GM19193 (cell line): ENCODE results near the gene KAT2B.

ENCODE experiments used
- POLR2A ChIP-seq: IDR thresholded peaks from 4 replicates; pipeline ENCODE4 v1.6.1; 2011; ENCODE audit not compliant: insufficient read depth, insufficient read length; ENCODE audit errors: extremely low read depth

The KAT2B gene

DNA sequence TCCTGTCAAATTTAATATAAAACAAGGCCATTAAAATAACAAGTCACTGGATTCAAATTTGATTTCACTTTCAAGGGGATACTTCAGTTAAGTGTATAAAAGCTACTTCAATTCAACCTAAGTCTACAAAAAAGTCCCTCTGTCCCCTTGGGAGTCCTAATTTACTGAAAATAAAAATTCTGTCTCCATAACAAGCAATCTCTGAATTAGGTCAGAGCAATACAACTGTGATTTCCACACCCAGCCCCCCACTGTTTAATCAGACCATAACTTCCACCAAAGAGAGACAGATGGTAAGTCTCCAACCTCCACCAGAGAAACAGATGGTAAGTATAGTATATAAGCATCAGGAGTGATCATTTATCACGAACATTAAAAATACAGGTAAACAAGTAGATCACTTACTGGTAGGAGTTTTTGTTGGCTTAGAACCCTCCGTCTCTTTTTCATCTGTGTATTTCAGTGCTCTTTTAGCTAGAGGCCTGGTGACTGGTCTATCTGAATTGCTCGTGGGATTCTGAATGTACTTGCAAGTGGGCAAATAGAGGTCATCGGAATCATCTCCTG, 133.7 kb downstream of the KAT2B start:
- TF ChIP-seq POLR2A = no peak

DNA sequence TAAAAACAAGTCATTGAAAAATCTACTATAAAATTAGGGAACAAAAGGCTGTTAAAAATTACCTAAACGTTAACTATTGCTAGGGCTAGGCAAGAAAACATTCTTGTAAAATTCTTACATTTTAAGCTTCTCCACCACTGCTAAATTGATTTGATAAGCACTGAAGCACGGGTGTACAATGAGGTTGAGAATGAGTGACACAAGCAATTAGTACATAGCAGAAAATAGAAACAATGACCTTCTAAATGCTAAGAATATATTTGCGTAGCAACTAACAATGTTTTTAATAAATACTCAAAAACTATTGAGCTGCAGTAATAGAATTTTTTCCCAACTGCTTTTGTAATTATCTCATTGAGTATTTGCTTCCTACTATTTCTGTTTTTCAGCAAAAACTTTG, 141.0 kb downstream of the KAT2B start:
- no peak for TF ChIP-seq POLR2A

GRCh38 chr3:20182206-20182605, 142.0 kb downstream of the KAT2B start:
- TF ChIP-seq POLR2A = no peak

GRCh38 chr3:20185331-20185678, 145.1 kb downstream of the KAT2B start:
- TF ChIP-seq POLR2A = no peak

DNA sequence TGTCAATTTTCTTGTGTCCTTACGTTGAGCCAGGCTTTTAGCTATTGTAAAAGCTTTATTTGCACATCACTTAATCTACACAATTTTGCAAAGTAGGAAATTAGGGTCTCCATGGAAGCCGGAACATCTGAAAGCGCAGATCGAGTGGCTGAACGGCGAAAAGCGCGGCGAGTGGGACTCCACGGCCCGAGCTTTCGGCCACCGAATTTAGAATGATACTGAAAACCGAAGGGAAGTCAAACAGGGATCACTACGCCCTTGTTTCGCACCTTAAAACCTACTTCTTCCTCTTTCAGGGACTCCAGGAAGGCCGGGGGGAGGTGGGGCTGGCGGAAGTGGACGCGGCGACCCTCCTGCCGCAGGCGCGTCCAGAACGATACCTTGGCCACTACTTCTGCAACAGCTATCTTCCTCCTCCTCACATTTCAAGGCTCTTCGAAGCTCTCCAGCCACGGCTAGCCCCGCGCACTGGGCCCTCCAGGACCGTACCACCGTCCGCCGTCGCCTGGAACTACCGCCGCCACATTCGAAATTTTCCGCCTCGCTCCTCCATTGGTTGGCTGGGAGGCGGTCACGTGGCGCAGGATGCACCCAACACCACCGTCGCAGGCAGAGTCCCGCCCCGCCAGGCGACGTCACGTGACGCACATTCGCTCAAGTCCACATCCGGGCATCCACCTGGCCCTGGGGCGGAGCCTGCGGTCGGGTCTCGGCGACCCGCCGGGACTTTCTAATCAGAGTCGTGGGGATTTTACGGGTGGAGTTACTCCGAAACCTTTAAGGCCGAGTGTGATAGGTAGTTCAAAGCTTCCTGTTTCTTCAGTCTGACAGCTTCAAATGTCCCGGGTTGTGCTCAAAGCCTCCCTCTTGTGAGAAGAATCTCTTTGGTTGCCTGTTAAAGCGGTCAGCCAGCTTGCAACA, 145.7 kb downstream of the KAT2B start, which contains the start of gene SGO1:
Gene SGO1, minus strand, starts transcription at position 528 of the 921 bp plus-strand sequence. CDS start 2,179 bp downstream, outside the sequence.
- peak; percentile 77 for TF ChIP-seq POLR2A

DNA sequence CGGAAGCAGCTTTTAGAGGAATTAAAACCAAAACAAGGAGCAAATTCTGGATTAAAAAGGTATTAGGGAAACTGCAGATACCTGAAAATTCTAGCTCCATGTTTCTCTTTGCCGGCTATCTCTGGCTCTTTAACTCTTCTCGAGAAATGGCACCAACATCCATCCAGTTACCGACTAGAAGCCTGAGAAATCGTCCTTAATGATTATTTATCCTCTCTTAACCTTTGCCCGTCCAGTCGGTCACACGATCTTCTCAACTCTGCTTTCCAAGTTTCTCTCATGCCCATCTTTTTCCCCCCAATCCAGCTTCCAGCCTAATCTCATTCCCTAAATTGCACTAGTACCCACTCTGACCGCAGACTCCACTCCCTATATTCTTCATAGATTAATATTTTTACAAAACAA, 146.4 kb downstream of the KAT2B start:
- no peak for TF ChIP-seq POLR2A

DNA sequence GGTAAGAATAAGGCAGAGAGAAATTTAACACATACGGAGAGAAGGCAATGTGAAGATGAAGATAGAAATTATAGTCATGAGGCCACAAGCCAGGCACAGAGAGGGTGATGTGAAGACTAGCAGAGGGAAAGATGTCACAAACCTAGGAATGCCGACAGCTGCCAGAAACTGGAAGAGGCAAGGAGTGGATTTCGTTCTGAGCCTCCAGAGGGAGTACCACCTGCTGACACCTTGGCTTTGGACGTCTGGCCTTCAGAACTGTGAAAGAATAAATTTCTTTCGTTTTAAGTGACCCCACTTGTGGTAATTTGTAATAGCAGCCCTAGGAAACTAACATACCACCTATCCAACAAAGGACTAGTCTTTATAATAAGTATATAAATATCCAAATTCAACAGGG, 150.7 kb downstream of the KAT2B start:
- no peak for TF ChIP-seq POLR2A

DNA sequence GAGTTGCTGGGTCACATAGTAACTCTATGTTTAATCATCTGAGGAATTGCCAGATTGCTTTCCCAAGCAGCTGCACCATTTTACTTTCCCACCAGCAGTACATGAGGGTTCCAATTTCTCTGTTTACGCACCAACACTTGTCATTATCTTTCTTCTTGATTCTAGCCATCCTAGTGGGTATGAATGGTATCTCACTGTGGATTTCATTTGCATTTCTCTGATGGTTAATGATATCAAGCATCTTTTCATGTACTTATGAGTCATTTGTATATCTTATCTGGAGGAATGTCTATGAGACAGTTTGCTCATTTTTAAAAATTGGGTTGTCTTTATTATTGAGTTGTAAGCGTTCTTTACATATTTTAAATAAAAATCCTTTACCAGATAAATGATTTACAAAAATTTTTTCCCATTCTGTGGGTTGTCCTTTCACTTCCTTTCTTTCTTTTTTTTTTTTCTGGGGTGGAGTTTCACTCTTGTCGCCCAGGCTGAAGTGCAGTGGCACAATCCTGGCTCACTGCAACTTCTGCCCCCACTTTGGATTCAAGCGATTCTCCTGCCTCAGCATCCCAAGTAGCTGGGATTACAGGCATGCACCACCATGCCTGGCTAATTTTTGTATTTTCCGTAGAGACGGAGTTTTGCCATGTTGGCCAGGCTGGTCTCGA, 154.7 kb downstream of the KAT2B start:
- TF ChIP-seq POLR2A = no peak

GRCh38 chr3:20197775-20198174, 157.5 kb downstream of the KAT2B start:
- TF ChIP-seq POLR2A = no peak

GRCh38 chr3:20201143-20201542, 160.9 kb downstream of the KAT2B start:
- TF ChIP-seq POLR2A = no peak
